Activated CD8-positive, alpha-beta T cell treated with anti-CD3 and anti-CD28 coated beads for 36 hours (primary cell): ENCODE results near the gene KRT10. TPM values are rescaled to one million over a fixed set of nuclear protein-coding genes. Genes with fewer than 3 reads are reported as not detected.

Experiments
- ATAC-seq: fragments of 200-7000 bp; cut with Tn5 transposase; one replicate; pipeline ENCODE4 v1.10.0; 2021; ENCODE audit warnings: mild to moderate bottlenecking, moderate library complexity
- CTCF ChIA-PET: fragments of 350-600 bp; sonication (Branson Sonifier 250); formaldehyde crosslinking; loops from one replicate; lab custom pipeline; 2021; ENCODE audit warnings: antibody characterized with exemption; lab: Charles Lee
- POLR2A ChIA-PET: fragments of 350-600 bp; sonication (Branson Sonifier 250); formaldehyde crosslinking; loops from one replicate; lab custom pipeline; 2021; ENCODE audit warnings: antibody characterized with exemption; lab: Charles Lee
- DNase-seq: peaks from one replicate; pipeline ENCODE4 v3.0.0-alpha.2; 2020
- H3K27ac Mint-ChIP-seq: one replicate; pipeline ENCODE4 v1.8.0; 2021; ENCODE audit warnings: mild to moderate bottlenecking, mixed read lengths
- H3K27me3 Mint-ChIP-seq: one replicate; pipeline ENCODE4 v1.8.0; 2021; ENCODE audit warnings: mixed read lengths
- H3K36me3 Mint-ChIP-seq: one replicate; pipeline ENCODE4 v1.8.0; 2021; ENCODE audit warnings: low read depth, mixed read lengths
- H3K4me1 Mint-ChIP-seq: one replicate; pipeline ENCODE4 v1.8.0; 2021; ENCODE audit warnings: low read depth, mixed read lengths
- H3K4me3 Mint-ChIP-seq: one replicate; pipeline ENCODE4 v1.8.0; 2021; ENCODE audit warnings: mild to moderate bottlenecking, moderate library complexity, mixed read lengths
- H3K9me3 Mint-ChIP-seq: one replicate; pipeline ENCODE4 v1.8.0; 2021; ENCODE audit warnings: mixed read lengths
- CTCF ChIP-seq: fragments of 200-600 bp; IDR thresholded peaks from one replicate; pipeline ENCODE4 v1.8.0; 2022; ENCODE audit warnings: antibody characterized with exemption, mild to moderate bottlenecking
- intact Hi-C: fragments of 100-400 bp; cut with micrococcal nuclease; formaldehyde crosslinking; loops from one replicate; pipeline ENCODE4 v1.10.0; 2022
- total RNA-seq, 2 experiments: library from RNA; stranded (reverse); gene quantifications; one replicate each; pipeline ENCODE4 v1.2.3, GENCODE V29; 2021

Gene KRT10
- 10 to 100 TPM; 26.9 to 31.3 TPM for total RNA-seq

- no peaks in the 10 kb centered on the region for H3K27me3 Mint-ChIP-seq
- TF ChIP-seq CTCF: no peak
- no peak within 1 kb of the TSS for H3K27ac Mint-ChIP-seq
- peaks cover 27% of the 10 kb centered on the region for H3K4me1 Mint-ChIP-seq
- intact Hi-C loops: no loop called here
- H3K4me3 Mint-ChIP-seq: no peak within 1 kb of the TSS
- ATAC-seq (no peak), DNase-seq (no peak)
- POLR2A ChIA-PET: interaction anchor here (0.6 to 0.8 kb wide), 2 partner anchors 11 to 25 kb away, joined by 4 to 5 read pairs; no protein-coding TSS in a partner anchor
- H3K9me3 Mint-ChIP-seq: no peaks in the 10 kb centered on the region
- CTCF ChIA-PET: interaction anchor here (1.0 kb wide), 1 partner anchor 844 kb away, joined by 3 read pairs; no protein-coding TSS in a partner anchor
- peaks cover 14% of the 10 kb centered on the region for H3K36me3 Mint-ChIP-seq
Measured at GRCh38 chr17:40822132-40822812, at the start of gene KRT10. Gene KRT10 (minus strand): TSS chr17:40822614. CDS start chr17:40822585, 29 bp downstream.

- TF ChIP-seq CTCF: no peak
- Mint-ChIP-seq H3K27me3 (peaks cover 26% of the 10 kb centered on the region), H3K4me3 (no peak overlapping the region), H3K36me3 (no peaks in the 10 kb centered on the region), H3K9me3 (no peaks in the 10 kb centered on the region), H3K4me1 (no peaks in the 10 kb centered on the region), H3K27ac (no peak overlapping the region)
- POLR2A ChIA-PET: no interaction called here
- DNase-seq: no peak
- CTCF ChIA-PET: interaction anchor here (1.8 kb wide), 1 partner anchor 14 kb away, joined by 7 read pairs; no protein-coding TSS in a partner anchor
- no peak for ATAC-seq
- intact Hi-C loops: no loop called here
Measured at GRCh38 chr17:40871316-40871715, 48.9 kb upstream of the KRT10 start.

- intact Hi-C loops: no loop called here
- CTCF ChIA-PET: interaction anchor here (1.8 kb wide), 1 partner anchor 13 kb away, joined by 7 read pairs; no protein-coding TSS in a partner anchor
Measured at GRCh38 chr17:40870136-40870535, 47.7 kb upstream of the KRT10 start.

GRCh38 chr17:40866838-40867237 is 44.4 kb upstream of the KRT10 start, which contains the start of gene KRT12:
Gene KRT12 (minus strand): TSS chr17:40867223. CDS start chr17:40867186, 37 bp downstream.
- no peaks in the 10 kb centered on the region for H3K4me1 Mint-ChIP-seq
- no peak within 1 kb of the TSS for H3K4me3 Mint-ChIP-seq
- no peaks in the 10 kb centered on the region for H3K9me3 Mint-ChIP-seq
- intact Hi-C loops: no loop called here
- H3K36me3 Mint-ChIP-seq: no peaks in the 10 kb centered on the region
- no peak for ATAC-seq
- POLR2A ChIA-PET: interaction anchor here (0.7 kb wide), 1 partner anchor 47 kb away, joined by 3 read pairs; no protein-coding TSS in a partner anchor
- H3K27me3 Mint-ChIP-seq: peaks cover 24% of the 10 kb centered on the region
- no peak for DNase-seq
- CTCF ChIA-PET: interaction anchor here (0.9 to 1.4 kb wide), 5 partner anchors 10 to 799 kb away, joined by 3 to 5 read pairs (median 3); no protein-coding TSS in a partner anchor
- no peak within 1 kb of the TSS for H3K27ac Mint-ChIP-seq
- TF ChIP-seq CTCF: no peak

More at GRCh38 chr17:40870136-40870535, 47.7 kb upstream of the KRT10 start:
- Mint-ChIP-seq H3K4me3 (no peak overlapping the region), H3K27ac (no peak overlapping the region), H3K36me3 (no peaks in the 10 kb centered on the region), H3K27me3 (peaks cover 26% of the 10 kb centered on the region), H3K9me3 (no peaks in the 10 kb centered on the region), H3K4me1 (no peaks in the 10 kb centered on the region)
- no peak for DNase-seq
- no peak for ATAC-seq
- POLR2A ChIA-PET: no interaction called here
- no peak for TF ChIP-seq CTCF
